Calu3 (cell line): ENCODE measurements around the gene UFSP2. TPM values are rescaled to one million over a fixed set of nuclear protein-coding genes. Genes with fewer than 3 reads are reported as not detected.

ENCODE experiments used
- BruUV-seq: library from RNA; stranded (reverse); fragments of 400-500 nt; replicated peaks from 2 replicates; lab custom pipeline; 2021; lab: Mats Ljungman, UMichigan
- CTCF ChIA-PET: fragments of 300-600 bp; sonication (Branson Sonifier 250); formaldehyde crosslinking; loops from one replicate; lab custom pipeline; 2022; ENCODE audit warnings: antibody characterized with exemption; lab: Charles Lee
- DNase-seq: peaks from one replicate; pipeline ENCODE4 v3.0.0; 2022
- H3K27ac Mint-ChIP-seq: one replicate; pipeline ENCODE4 v1.8.0; 2022; ENCODE audit warnings: mixed read lengths; ENCODE audit not compliant: unreplicated experiment
- H3K27me3 Mint-ChIP-seq: one replicate; pipeline ENCODE4 v1.8.0; 2022; ENCODE audit warnings: mixed read lengths; ENCODE audit not compliant: unreplicated experiment
- H3K36me3 Mint-ChIP-seq: one replicate; pipeline ENCODE4 v1.8.0; 2022; ENCODE audit warnings: mild to moderate bottlenecking, moderate library complexity, mixed read lengths; ENCODE audit not compliant: insufficient read depth, unreplicated experiment
- H3K4me1 Mint-ChIP-seq: one replicate; pipeline ENCODE4 v1.8.0; 2022; ENCODE audit warnings: mild to moderate bottlenecking, low read depth, mixed read lengths; ENCODE audit not compliant: unreplicated experiment
- H3K4me3 Mint-ChIP-seq: one replicate; pipeline ENCODE4 v1.8.0; 2022; ENCODE audit warnings: mild to moderate bottlenecking, low read depth, moderate library complexity, mixed read lengths; ENCODE audit not compliant: unreplicated experiment
- H3K9me3 Mint-ChIP-seq: one replicate; pipeline ENCODE4 v1.8.0; 2022; ENCODE audit warnings: low read depth, mixed read lengths; ENCODE audit not compliant: unreplicated experiment
- intact Hi-C: fragments of 100-400 bp; cut with micrococcal nuclease; formaldehyde crosslinking; loops from one replicate; pipeline ENCODE4 v1.10.0; 2022; ENCODE audit not compliant: unreplicated experiment
- total RNA-seq: library from RNA; stranded (reverse); gene quantifications from 2 replicates; pipeline ENCODE4 v1.2.3, GENCODE V29; 2022
- TF ChIP-seq, protein P1 (sequence below): fragments of 200-600 bp; IDR thresholded peaks from one replicate; pipeline ENCODE4 v1.8.0; 2022; ENCODE audit warnings: antibody characterized with exemption; ENCODE audit not compliant: unreplicated experiment

Gene UFSP2
- total RNA-seq, 1 experiment from 2014 or later = 14.8 TPM

- peaks cover 3% of the 10 kb centered on the region for H3K9me3 Mint-ChIP-seq
- H3K36me3 Mint-ChIP-seq = peaks cover 13% of the 10 kb centered on the region
- CTCF ChIA-PET = no interaction called here
- no peaks in the 10 kb centered on the region for H3K27me3 Mint-ChIP-seq
- BruUV-seq = no TSS peak
- DNase-seq = no peak
- intact Hi-C loops = no loop called here
- no peak overlapping the region for H3K4me3 Mint-ChIP-seq
- no peak overlapping the region for H3K27ac Mint-ChIP-seq
- no peaks in the 10 kb centered on the region for H3K4me1 Mint-ChIP-seq
- TF ChIP-seq, protein P1, sequence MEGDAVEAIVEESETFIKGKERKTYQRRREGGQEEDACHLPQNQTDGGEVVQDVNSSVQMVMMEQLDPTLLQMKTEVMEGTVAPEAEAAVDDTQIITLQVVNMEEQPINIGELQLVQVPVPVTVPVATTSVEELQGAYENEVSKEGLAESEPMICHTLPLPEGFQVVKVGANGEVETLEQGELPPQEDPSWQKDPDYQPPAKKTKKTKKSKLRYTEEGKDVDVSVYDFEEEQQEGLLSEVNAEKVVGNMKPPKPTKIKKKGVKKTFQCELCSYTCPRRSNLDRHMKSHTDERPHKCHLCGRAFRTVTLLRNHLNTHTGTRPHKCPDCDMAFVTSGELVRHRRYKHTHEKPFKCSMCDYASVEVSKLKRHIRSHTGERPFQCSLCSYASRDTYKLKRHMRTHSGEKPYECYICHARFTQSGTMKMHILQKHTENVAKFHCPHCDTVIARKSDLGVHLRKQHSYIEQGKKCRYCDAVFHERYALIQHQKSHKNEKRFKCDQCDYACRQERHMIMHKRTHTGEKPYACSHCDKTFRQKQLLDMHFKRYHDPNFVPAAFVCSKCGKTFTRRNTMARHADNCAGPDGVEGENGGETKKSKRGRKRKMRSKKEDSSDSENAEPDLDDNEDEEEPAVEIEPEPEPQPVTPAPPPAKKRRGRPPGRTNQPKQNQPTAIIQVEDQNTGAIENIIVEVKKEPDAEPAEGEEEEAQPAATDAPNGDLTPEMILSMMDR = no peak
These were observed 17.3 kb downstream of the UFSP2 start for GRCh38 chr4:185408432-185408831.

- BruUV-seq = no TSS peak
- no peak for DNase-seq
- Mint-ChIP-seq H3K4me3 (no peak overlapping the region), H3K36me3 (peaks cover 19% of the 10 kb centered on the region), H3K27ac (no peak overlapping the region), H3K4me1 (no peaks in the 10 kb centered on the region), H3K27me3 (no peaks in the 10 kb centered on the region), H3K9me3 (peaks cover 3% of the 10 kb centered on the region)
- TF ChIP-seq, protein P1 = no peak
- intact Hi-C loops = no loop called here
- CTCF ChIA-PET = interaction anchor here (0.6 kb wide), 1 partner anchor 107 kb away, joined by 3 read pairs; no protein-coding TSS in a partner anchor
These were observed 20.3 kb downstream of the UFSP2 start for GRCh38 chr4:185405296-185405999.

DNA sequence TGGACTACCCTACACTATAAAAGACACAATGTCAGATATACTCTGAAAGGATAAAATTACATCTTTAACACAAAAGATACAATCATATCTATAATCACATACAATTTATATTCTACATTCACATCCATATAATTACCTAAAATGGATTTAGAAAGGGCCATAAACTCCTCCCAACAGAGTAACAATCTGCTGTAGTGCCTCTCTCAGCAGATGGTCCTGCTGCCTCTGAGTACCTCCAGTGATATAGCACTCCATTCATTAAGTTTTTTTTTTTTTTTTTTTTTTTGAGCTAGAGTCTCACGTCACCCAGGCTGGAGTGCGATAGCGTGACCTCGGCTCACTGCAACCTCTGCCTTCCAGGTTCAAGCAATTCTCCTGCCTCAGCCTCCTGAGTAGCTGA is 21.7 kb downstream of the UFSP2 start:
- BruUV-seq = no TSS peak
- no peaks in the 10 kb centered on the region for H3K9me3 Mint-ChIP-seq
- DNase-seq = no peak
- TF ChIP-seq, protein P1 = no peak
- no peaks in the 10 kb centered on the region for H3K4me1 Mint-ChIP-seq
- H3K27ac Mint-ChIP-seq = no peak overlapping the region
- CTCF ChIA-PET = no interaction called here
- peaks cover 14% of the 10 kb centered on the region for H3K36me3 Mint-ChIP-seq
- intact Hi-C loops = no loop called here
- H3K27me3 Mint-ChIP-seq = no peaks in the 10 kb centered on the region
- H3K4me3 Mint-ChIP-seq = no peak overlapping the region

GRCh38 chr4:185399466-185399865 is 26.3 kb downstream of the UFSP2 start:
- TF ChIP-seq, protein P1 = no peak
- Mint-ChIP-seq H3K36me3 (peaks cover 26% of the 10 kb centered on the region), H3K4me1 (peaks cover 5% of the 10 kb centered on the region), H3K27me3 (no peaks in the 10 kb centered on the region), H3K27ac (no peak overlapping the region), H3K4me3 (no peak overlapping the region), H3K9me3 (no peaks in the 10 kb centered on the region)
- intact Hi-C loops = loop anchor here (5.0 kb wide), 1 partner anchor 197 kb away; the partner anchor contains the start of gene CFAP97
- BruUV-seq = no TSS peak
- CTCF ChIA-PET = no interaction called here
- DNase-seq = no peak
